D721Med (cell line): ENCODE measurements around the gene IFITM2.

Experiments used
- DNase-seq: peaks from one replicate; pipeline ENCODE4 v3.0.0; 2011; ENCODE audit warnings: low spot score; ENCODE audit not compliant: insufficient read length
- FAIRE-seq: peaks from 2 replicates; lab custom pipeline; 2011; peaks lifted over from hg19 to GRCh38; lab: Jason Lieb, UNC
- CTCF ChIP-seq: IDR thresholded peaks from 2 replicates; pipeline ENCODE4 v1.5.1; 2012; ENCODE audit warnings: mild to moderate bottlenecking, control low read depth; ENCODE audit not compliant: insufficient read depth; ENCODE audit errors: missing control alignments

IFITM2 gene

GRCh38 chr11:334264-334994 lies 26.8 kb downstream of the IFITM2 start:
- FAIRE-seq (no peak), DNase-seq (no peak)
- no peak for TF ChIP-seq CTCF

- no peak for DNase-seq
- FAIRE-seq: no peak
- TF ChIP-seq CTCF: no peak
Measured at GRCh38 chr11:335779-336658, 28.4 kb downstream of the IFITM2 start.

- no peak for TF ChIP-seq CTCF
- DNase-seq (no peak), FAIRE-seq (no peak)
Measured at GRCh38 chr11:336659-337198, 29.1 kb downstream of the IFITM2 start.

GRCh38 chr11:337711-338110 lies 30.1 kb downstream of the IFITM2 start:
- FAIRE-seq (no peak), DNase-seq (no peak)
- TF ChIP-seq CTCF: no peak

- DNase-seq (no peak), FAIRE-seq (no peak)
- TF ChIP-seq CTCF: no peak
Measured at GRCh38 chr11:339963-340362, 32.3 kb downstream of the IFITM2 start.

- TF ChIP-seq CTCF: no peak
- FAIRE-seq (no peak), DNase-seq (no peak)
Measured at GRCh38 chr11:340539-341512, 33.2 kb downstream of the IFITM2 start.
